NCI-H187 treated with DMSO at 0.1 percent for 48 hours (cell line): Measurements from ENCODE around the gene DMP1.

Experiments
- DNase-seq: peaks from one replicate; lab custom pipeline; 2025; lab: John Stamatoyannopoulos, UW

DMP1 gene

GRCh38 chr4:87649980-87650379, at the start of gene DMP1:
Gene DMP1 (plus strand): TSS chr4:87650280. CDS start chr4:87656493, 6,213 bp downstream.
- DNase-seq = no peak

GRCh38 chr4:87601361-87601760, 48.7 kb upstream of the DMP1 start:
- no peak for DNase-seq

GRCh38 chr4:87608229-87608628, 41.9 kb upstream of the DMP1 start, which contains the start of gene DSPP:
Gene DSPP (plus strand): TSS chr4:87608529. CDS start chr4:87610909, 2,380 bp downstream.
- no peak for DNase-seq

- DNase-seq = no peak
Observed at GRCh38 chr4:87614292-87614890, 35.7 kb upstream of the DMP1 start.

GRCh38 chr4:87616268-87616667, 33.8 kb upstream of the DMP1 start:
- DNase-seq = no peak

- no peak for DNase-seq
Observed at GRCh38 chr4:87620086-87620485, 30.0 kb upstream of the DMP1 start.

- no peak for DNase-seq
Observed at GRCh38 chr4:87620491-87620890, 29.6 kb upstream of the DMP1 start.

GRCh38 chr4:87622303-87622702, 27.8 kb upstream of the DMP1 start:
- DNase-seq = no peak

GRCh38 chr4:87624698-87625097, 25.4 kb upstream of the DMP1 start:
- no peak for DNase-seq

- no peak for DNase-seq
Observed at GRCh38 chr4:87631668-87632067, 18.4 kb upstream of the DMP1 start.

GRCh38 chr4:87632469-87632868, 17.6 kb upstream of the DMP1 start:
- DNase-seq = no peak

- DNase-seq = no peak
Observed at GRCh38 chr4:87633243-87633642, 16.8 kb upstream of the DMP1 start.

- DNase-seq = no peak
Observed at GRCh38 chr4:87644286-87644685, 5.8 kb upstream of the DMP1 start.

GRCh38 chr4:87650938-87651337, 858 bp downstream of the DMP1 start:
- DNase-seq = no peak

- DNase-seq = no peak
Observed at GRCh38 chr4:87651941-87652340, 1.9 kb downstream of the DMP1 start.

- no peak for DNase-seq
Observed at GRCh38 chr4:87654487-87655044, 4.5 kb downstream of the DMP1 start.

GRCh38 chr4:87657525-87657924, 7.4 kb downstream of the DMP1 start:
- no peak for DNase-seq

GRCh38 chr4:87659247-87659931, 9.3 kb downstream of the DMP1 start:
- DNase-seq = no peak

- no peak for DNase-seq
Observed at GRCh38 chr4:87662871-87663270, 12.8 kb downstream of the DMP1 start.

- DNase-seq = no peak
Observed at GRCh38 chr4:87669373-87669772, 19.3 kb downstream of the DMP1 start.

GRCh38 chr4:87677731-87678130, 27.7 kb downstream of the DMP1 start:
- no peak for DNase-seq

- DNase-seq = peak; percentile 3
Observed at GRCh38 chr4:87679449-87680169, 29.5 kb downstream of the DMP1 start.

GRCh38 chr4:87680271-87680670, 30.2 kb downstream of the DMP1 start:
- no peak for DNase-seq
